HG03108 (cell line): ENCODE data around the gene MOB1B.

Experiments
- ATAC-seq: cut with Tn5 transposase; IDR thresholded peaks from one replicate; pipeline ENCODE4 v1.9.1; 2021; ENCODE audit warnings: moderate library complexity; ENCODE audit not compliant: unreplicated experiment

Gene MOB1B

GRCh38 chr4:70914000-70914399 lies 11.8 kb downstream of the MOB1B start:
- no peak for ATAC-seq

DNA sequence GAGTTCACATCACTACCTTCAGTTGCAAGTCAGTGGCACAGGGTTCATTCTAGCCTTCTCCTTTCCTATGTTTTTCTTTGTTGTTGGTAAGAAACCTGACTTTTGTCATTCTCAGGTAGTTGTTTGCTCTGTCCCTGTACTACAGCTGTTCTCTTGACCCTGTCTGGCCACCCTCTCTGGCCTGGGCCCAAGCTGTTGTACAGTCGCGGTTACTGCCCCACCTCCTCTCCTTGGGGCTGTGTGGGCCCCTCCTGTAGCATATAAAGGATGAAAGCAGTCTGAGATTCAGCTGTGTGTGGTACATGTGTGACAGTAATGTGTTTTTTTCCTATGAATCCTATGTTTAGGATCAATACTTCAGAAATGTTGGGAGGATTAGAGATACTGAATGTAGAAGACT lies 12.5 kb downstream of the MOB1B start:
- no peak for ATAC-seq

- ATAC-seq, result no peak
These were observed 13.1 kb downstream of the MOB1B start for GRCh38 chr4:70915036-70915815.

DNA sequence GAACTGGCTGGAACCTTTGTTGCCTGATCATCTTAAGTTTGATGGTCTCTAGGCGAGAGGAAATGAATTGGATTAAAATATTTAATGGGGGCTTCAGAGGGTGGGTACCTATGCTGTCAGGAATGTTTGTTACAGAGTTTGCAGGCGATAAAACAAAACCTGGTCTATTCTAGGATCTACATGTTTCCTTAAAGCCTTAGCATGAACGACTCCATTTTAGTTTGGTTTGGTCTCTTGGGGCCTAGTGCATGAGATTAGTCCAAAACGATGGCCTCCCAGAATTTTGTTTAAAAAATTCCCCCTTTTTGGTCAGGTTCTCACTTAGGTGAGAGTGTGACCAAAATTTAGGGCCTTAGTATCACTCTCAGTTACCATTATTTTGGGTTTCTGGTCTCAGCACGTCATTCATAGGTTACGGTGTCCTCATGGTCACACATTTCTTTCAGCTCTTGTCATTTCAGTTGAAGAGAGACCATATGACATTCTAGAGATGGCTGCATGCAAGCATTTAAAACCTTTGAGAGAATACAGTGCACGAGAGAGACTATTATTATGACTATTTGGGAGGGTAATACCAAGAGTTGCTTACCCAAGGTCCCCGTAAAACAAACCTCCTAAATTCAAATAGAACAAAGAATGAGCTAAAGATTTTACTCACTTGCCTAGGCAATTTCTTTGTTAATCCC lies 13.8 kb downstream of the MOB1B start:
- ATAC-seq, result no peak

GRCh38 chr4:70920592-70920991 lies 18.4 kb downstream of the MOB1B start:
- no peak for ATAC-seq

DNA sequence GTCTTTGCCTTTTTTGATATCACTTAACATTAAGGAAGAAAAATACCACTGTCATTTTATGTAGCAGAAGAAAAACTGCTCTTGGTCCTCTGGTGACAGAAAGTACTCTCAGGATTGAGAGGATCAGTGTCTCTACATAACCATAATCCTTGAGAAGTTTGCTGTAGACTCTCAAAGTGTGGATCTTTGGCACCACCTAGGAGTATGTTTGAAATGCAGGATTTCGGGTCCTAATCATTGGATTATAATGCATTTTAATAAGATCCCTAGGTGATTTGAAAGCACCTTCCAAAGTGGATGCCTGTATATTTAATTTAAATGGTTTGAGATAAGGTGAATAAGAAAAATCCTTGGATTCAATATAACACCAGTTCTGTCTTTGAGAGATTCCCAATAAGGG lies 23.2 kb downstream of the MOB1B start:
- no peak for ATAC-seq

DNA sequence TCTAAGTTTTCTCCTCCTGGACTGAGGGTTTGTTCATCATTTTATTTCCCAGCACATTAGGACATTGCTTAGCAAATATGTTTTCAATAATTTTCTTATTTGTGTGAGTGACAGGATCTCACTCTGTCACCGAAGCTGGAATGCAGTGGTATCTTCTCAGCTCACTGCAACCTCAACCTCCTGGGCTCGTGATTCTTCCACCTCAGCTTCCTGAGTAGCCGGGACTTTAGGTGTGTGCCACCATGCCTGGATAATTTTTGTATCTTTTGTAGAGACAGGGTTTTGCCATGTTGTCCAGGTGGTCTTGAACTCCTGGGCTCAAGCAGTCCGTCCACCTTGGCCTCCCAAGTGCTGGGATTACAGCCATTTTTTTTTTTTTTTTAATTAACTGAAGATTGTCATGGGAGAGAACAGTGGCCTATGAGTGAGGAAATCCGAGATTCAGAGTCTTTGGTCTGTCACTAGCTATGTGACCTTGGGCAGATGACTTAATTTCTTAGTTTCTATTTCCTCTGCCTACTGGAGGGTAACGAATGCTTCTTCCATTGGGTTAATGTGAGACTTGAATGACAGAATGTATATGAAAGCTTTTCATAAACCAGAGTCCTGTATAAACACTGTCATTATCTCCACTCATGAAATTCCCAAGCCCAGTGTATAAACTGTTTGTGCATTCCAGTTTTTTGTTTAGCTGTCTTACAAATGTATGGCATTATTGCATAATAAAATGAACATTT lies 23.9 kb downstream of the MOB1B start:
- peak; percentile 81 for ATAC-seq

GRCh38 chr4:70927502-70928137 lies 25.5 kb downstream of the MOB1B start:
- ATAC-seq, result peak; percentile 36

DNA sequence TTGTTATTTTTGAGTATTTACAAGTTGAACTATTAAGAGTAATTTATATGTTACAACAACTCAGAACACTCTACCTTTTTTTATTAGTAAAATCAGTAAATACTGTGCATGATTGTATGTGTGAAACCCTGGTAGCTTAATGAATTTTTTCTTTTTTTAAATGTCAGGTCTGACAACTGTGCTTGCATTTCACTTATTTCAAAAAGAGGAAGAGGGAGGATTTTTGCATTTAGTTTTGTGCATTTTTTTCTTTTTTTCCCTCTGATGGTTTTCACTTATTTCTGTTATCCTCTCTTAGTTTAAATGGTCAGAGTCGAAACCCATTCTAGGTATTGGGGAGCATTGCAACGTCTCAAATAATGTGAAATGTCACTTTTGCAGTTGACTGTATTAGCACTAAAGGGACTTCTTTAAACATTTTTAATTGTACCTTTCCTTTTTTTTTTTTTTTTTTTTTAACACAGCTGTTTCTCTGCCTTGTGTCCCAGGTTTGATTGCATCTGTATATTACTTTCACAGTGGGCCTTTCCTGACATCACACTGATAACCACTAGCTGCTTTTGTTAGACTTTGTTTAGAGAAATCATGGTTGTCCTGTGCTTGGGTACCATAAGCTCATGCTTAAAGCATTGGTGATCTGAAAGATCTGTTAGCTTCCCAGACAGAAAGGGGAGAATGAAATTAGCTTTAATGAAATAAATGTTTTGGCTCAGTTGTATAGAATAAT lies 28.5 kb downstream of the MOB1B start:
- ATAC-seq, result no peak

- no peak for ATAC-seq
These were observed 29.2 kb downstream of the MOB1B start for GRCh38 chr4:70931347-70931746.

DNA sequence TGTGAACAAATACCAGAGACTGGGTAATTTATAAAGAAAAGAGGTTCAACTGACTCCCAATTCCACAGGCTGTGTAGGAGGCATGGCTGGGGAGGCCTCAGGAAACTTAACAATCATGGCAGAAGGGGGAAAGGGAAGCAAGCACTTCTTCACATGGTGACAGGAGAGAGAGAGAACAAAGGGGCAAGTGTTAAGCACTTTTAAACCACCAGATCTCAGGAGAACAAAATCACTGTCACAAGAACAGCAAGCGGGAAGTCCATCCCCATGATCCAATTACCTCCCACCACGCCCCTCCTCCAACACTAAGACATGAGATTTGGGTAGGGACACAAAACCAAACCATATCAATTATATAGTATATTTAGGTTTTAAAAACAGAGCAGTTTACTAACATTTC lies 30.8 kb downstream of the MOB1B start:
- no peak for ATAC-seq

GRCh38 chr4:70935038-70935695 lies 33.0 kb downstream of the MOB1B start:
- ATAC-seq, result no peak

DNA sequence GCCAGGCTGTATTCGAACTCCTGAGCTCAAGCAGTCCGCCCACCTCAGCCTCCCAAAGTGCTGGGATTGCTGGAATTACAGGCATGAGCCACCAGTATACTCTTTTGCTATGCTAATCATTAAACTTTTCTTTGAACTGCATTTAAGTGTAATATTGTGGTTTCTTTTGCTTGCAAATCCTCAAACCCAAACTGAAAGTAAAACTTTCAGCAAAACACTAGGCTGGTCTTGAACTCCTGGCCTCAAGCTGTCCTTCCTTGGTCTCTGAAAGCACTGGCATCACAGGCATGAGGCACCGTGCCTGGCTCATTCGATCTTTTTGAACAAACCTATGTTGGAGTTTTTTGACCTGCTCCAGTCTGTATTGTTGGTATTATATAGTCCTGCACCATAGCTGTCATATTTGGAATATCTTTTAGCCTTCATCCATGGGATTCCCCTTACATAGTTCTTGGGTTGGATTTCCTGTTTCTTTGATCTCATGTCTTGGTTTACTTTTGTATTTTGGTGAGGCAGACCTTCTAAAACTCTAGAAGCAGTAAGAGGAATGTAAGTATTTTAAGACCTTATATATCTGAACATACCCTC lies 34.1 kb downstream of the MOB1B start:
- ATAC-seq, result no peak

GRCh38 chr4:70938086-70938485 lies 35.9 kb downstream of the MOB1B start:
- no peak for ATAC-seq

- no peak for ATAC-seq
These were observed 38.0 kb downstream of the MOB1B start for GRCh38 chr4:70940134-70940533.

DNA sequence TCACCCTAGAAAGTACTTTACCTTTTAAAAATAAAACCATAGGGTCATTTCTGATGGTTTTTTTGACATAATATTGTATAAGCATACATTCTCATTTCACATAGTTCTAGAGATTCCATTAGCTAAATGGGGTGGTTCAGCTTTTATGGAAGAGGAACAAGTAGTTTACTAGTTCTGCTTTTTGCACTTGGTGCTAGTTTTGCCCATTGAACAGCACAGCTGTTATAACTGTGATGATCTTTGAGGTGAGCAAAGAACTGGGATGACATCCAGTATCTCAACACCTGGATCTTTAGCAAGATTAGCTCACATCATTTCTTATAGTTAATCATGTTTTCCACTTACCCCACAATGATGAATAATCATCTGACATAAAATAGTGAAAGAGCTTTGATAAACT lies 40.9 kb downstream of the MOB1B start:
- ATAC-seq, result peak; percentile 53

DNA sequence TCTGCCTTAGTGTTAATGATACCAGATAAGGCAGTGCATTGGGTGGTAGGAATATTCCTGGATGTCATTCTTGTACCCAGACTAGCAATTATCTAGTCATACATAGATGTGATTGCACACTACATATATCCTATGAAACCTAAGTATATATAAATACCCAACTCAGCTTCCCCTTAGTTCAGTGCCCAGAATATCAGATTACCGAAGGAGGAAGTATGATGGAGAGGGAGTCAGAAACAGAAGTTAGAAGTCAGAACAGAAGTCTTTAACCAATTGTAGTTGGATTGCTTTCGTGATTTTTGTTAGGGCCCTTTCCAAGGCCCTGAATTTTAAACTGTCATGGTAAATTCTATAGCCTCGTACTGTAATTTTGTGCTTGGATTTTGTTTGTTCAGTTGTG lies 42.9 kb downstream of the MOB1B start:
- ATAC-seq, result no peak

- ATAC-seq, result no peak
These were observed 43.4 kb downstream of the MOB1B start for GRCh38 chr4:70945452-70946055.

- no peak for ATAC-seq
These were observed 44.8 kb downstream of the MOB1B start for GRCh38 chr4:70946939-70947338.
